Measurements from ENCODE around the gene GOLGA6A.
A peak's percentile ranks its signal among the peaks of the same experiment; 100 is the strongest.
"Not testable (repeated sequence)": the region's sequence is repeated elsewhere in the genome, so short reads cannot be mapped to it uniquely, and the experiment has no call there.

Gene GOLGA6A

DNA sequence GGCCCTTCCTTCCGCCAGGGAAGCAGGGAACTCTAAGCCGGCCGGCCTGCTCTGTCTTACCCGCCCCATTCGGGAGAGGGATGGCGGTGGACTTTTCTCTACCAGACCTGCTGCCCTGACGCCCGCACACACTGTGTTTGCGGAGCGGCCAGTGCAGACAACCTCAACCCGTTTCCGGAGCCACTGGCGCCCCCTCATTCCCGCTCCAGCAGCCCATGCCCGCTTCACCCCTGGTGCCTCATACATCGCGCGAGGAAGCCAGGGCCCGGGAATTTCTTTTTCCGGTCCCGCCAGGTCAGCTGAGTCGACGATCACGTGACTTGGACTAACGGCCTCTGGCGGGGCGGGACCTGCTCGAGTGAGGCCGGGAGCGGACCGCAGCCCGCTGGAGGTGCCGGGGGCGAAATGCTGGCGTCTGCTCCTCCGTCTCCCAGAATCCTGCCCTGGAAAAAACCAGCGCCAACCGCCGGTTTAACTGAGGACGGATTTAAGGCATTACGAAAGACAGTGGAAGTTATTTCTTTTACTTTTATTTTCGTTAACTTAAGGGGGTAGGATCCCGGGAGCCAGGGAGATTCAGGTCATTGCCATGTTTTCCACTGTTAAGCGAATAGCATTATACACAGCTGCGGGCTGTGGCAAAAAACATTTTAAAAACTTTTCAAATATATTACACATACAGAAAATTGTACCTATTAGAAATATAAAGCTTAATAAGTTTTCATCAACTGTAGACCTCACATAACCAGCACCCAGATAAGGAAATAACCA is 17.8 kb upstream of the GOLGA6A start:
- peak; percentile 72 for DNase-seq (ENCODE audit: low read depth)

DNA sequence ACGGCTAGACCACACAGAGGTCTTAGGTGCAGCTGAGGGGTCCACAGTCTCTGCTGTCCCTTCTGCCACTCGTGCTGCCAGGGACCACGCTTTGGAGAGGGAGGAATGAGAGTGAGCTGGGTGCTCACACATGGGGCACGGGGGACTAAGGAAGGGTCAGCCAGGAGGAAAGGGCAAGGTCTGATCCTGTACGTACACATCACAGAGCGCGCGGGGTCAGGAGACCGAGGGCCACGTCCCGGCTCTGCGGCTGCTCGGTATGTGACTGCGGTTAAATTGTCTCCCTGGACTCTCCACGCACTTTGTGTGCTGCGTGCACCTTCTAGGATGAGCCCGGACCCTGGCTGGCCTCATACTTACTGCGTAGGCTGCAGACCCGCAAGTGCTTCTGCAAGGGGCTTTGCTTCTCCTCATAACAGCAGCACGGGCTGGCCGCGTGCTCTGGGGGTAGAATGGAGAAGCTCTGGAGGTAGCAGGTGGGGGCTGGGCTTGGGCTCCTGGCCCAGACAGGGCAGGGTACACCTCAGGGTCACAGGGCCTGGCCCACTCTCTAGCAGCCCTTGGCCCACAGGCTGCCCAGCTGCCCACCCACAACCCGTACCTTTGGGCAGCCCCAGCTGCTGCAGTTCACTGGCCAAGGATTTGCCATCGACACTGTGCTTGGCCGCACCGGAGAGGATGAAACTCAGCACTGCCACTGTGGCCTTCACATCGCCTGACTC is 14.6 kb upstream of the GOLGA6A start:
- DNase-seq (ENCODE audit: low read depth), result not testable (repeated sequence)

- not testable (repeated sequence) for DNase-seq (ENCODE audit: low read depth)
Observed at GRCh38 chr15:74095610-74096009, 13.3 kb upstream of the GOLGA6A start.

DNA sequence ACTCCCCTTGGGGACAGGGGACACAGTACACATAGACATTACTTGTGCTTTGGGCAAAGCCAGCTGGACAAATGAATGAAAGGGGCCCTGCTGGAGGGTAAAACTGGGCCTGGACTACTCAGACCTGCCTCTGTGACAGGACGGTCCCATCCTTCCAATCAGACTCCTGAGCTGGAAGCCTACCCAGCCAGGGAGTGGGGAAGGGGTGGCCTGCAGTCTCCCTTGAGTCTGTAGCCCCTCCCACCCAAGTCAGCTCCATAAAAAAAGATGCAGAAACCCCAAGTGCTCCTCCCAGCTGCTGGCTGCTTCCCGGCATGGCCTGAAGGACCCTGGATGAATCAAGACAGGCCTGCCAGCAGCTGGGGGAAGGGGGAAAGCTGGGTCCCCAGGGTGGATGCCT is 12.2 kb upstream of the GOLGA6A start:
- not testable (repeated sequence) for DNase-seq (ENCODE audit: low read depth)

DNA sequence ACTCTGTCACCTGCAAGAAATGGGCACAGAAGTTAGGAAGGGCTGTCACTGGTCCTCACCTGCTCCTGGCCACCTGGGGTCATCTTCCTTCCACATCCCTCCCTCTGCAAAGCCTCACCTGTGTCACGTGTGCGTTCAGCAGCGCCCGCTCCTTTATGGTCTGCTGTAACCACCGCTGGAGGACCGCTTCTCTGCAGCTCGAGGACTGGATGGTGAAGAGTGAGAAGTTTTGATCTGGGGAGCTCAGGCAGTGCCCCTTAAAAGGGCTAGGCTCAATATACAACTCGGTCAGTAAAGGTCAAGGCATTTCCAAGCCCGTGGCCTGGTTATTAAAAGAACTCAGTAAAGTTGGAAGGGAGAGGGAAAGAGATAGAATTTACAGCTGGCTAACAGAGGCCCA is 6.6 kb downstream of the GOLGA6A start:
- not testable (repeated sequence) for DNase-seq (ENCODE audit: low read depth)

DNA sequence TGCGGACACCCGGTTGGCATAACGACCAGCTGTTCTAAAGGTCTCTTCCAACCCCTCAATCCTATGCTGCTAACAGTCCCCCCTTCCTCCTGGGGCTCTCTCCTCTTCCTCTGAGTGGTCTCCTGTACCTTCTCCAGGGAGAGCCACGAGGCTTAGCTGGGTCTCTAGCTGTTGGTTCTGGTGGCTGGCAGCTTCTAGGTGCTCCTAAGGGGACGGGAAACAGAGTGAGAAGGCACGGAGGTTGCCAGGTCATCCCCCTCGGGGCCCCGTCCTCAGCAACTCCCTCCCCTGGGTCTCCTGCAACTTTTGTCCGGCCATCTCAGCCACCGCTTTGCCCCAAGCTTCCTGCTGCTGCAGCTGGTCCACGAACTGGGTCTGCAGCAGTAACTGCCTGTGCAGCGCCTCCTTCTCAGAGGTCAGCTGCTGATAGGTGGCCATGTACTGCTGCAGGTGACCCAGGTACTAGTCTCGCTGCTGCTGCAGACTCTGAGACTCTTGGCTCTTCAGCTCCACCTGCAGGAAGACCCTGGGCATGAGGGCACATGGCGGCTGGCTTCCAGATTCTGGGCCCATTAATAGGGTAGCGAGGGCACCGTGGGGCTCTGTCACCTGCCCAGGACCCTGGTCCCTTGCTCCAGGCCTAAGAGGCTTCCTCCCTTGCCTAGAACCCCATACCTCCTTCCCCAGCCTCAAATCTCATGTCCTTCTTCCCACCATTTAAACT is 9.6 kb downstream of the GOLGA6A start:
- DNase-seq (ENCODE audit: low read depth), result not testable (repeated sequence)

GRCh38 chr15:74072132-74072531 is 10.2 kb downstream of the GOLGA6A start:
- DNase-seq (ENCODE audit: low read depth), result not testable (repeated sequence)

DNA sequence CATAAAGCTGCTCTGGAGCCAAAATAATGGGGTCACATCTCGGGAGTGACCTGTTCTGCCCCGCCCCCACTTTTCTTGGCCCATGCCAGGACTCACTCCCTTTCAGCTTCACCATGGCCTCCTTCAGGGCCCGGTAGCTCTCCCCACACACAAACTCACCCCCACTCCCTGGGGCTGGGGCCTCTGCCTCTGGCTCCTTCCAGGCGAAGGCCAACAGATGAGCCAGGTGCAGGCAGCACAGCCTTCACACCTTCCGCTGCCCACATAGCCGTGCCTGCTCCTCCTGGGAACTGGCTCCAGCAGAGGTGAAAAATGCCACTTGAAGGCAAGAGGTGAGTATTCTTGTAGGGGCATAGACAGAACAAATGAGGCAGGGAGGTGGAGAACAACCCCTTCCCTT is 10.7 kb downstream of the GOLGA6A start:
- DNase-seq (ENCODE audit: low read depth), result not testable (repeated sequence)

DNA sequence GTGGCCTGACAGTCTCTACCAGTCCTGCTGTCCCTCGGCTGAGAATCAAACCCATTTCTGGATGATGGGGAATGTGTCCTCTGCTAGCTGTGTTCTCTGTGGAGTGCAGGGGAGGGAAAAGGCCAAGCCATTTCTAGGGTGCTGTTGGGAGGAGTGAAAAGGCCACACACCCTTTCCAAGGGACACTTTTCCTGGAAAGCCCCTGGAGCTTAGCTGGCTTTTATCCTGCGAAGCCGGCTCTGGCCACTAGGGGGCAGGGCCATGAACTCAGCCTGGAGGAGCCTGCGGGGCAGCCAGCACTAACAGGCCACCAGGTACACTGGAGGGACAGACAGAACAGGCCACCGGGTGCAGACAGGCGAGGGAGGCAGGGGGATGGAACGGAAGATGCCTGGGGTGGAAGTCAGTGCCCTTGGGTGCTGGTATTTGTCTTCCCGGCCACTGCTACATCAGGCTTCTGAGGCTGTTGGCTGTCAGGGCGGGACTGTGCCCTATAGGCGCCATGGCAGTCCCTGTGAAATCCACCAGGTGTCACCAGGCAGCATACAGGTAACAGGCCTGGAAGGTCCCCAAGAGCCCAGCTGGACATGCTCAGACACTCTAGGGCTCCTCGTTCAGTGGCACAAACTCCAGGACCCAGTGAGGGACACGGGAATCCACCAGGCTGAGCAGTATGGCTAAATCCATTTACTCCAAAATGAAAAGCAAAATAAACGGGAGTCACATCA is 16.5 kb downstream of the GOLGA6A start:
- peak; percentile 38 for DNase-seq (ENCODE audit: low read depth)

DNA sequence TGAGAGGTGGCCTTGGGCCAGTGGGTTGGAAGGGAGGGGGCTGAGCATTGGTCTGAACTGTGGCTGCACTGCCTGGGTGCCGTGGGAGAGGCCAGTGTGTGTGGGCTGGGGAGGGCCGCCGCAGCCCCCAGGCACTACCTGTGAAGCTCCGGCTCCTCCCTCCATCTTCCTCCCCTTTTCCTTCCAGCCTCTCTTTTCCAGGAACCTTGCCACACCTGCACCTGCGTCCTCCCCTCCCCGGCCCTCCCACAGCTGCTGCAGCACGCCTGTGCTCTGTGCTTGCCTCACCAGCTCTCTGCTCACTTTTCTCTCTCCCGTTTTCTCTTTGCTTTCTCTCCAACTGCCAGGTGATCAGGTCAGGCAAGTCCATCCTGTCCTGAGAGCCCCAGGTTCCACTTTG is 17.5 kb downstream of the GOLGA6A start:
- not testable (repeated sequence) for DNase-seq (ENCODE audit: low read depth)

DNA sequence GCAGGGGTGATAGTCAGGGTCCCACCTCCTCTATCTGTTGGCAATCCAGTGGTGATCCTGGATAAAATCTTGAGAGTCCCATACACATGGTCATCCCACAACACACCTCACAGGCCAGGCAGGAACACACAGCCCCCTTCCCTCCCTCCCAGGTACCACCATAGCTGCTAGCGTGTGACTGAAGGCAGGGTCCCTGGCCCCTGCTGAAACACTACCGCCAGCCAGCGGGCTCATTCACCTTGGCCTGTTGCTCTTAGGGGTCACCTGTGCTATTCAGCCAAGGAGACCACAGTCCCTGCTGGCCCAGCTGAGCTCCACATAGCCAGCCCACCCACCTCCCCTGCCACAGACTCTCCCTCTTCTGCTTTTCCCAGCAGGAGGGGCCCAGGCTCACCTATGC is 18.2 kb downstream of the GOLGA6A start:
- DNase-seq (ENCODE audit: low read depth), result not testable (repeated sequence)

DNA sequence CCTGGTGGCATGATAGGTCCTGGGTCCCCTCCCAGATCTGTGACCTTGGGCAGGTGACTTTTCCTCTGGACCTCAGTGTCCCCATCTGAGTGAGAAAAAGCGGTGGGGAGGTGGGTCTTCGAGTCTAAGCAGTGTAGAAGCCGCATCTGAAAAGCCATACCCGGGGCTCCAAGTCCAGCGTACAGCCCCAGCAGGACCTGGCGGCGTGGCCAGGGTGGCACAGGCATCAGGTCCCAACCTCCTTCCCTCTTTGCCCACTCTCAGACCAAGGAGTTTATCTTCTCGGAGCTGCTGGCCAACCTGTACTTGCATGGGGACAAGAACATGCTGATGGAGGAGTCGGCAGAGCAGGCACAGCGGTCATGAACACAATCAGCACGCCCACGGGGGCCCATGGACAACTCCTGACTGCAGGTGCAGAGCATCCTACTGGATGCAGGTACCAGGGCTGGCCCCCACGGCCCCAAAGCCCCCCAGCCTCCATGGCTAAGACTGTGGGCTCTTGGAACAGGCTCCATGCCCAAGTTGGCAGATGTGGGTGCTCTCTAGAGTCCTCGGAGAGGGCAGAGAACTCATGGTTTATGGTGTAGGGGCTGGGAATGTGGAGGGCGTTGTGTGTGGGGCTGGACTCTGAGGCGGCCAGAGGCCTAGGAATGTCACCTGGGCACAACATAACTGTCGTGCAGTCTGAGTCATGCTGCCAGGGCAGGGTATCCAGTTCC is 18.8 kb downstream of the GOLGA6A start:
- DNase-seq (ENCODE audit: low read depth), result not testable (repeated sequence)

DNA sequence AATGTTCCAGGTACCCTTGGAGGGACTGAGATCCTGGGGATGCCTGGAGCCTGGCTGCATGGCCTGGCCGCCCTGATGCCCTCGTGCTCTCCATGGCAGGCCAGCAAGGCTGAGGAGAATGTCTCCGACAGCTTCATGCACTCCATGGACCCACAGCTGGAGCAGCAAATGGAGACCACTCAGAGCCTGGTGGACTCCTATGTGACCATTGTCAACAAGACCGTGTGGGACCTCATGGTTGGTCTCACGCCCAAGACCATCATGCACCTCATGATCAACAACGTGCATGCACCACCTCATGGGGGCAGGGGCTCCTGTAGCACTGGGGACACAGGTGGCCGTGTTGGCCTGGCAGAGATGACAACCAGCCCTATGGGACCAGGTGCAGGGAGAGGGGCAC is 19.7 kb downstream of the GOLGA6A start:
- DNase-seq (ENCODE audit: low read depth), result no peak

GRCh38 chr15:74062236-74062635 is 20.1 kb downstream of the GOLGA6A start:
- no peak for DNase-seq (ENCODE audit: low read depth)

DNA sequence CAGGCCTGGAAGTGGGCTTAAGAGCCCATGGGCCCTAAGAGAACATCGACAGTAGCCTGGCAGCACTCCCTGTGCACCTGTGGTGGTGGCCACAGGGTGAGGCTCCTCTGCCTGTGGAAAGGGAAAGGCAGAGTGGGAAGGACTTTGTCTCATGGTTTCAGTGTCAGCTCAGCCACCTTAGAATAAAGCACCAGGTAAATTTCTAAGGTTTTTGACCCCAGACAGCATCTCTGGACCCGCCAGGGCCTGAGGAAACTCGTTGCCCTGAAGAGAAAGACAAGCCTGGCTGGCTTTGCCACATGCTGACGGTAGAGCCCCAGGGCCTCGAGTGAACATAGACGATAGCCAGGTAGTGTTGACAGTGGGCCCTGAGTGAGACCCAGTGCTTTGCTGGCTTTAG is 22.1 kb downstream of the GOLGA6A start:
- no peak for DNase-seq (ENCODE audit: low read depth)

DNA sequence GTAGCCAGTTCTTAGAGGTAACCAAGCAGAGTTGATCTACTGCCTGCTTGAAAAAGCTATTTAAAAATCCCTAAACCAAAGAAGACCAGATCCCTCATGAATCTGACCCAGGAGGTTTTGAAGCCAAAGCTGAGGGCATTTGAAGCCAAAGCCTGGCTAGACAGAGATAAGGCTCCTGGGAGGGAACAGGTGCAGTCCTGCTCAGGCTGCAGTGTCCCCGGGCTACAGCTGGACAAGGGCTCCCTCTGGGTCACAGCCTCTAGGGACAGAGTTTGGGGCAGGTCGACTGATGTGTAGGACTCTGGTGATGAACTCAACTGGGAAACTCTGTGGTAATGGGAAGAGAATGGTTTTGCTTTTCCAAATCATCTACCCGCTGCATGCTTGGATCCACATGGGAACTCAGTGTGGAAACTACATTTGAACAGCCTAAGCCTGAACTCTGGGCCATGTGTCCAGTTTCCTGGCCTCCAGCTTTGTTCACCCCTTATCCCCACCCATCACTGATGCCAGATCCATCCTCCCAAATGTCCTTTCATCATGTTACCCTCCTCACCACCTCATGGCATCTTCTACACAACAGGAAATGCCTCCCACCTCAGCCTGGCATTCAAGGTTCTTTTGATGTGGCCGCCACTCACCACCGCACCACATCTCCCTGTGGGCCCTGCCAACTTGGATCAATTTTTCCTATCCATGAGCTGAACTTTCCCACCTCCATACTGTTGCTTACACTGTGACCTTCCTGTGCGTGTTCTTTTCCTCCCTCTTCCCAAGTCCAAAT is 23.1 kb downstream of the GOLGA6A start:
- DNase-seq (ENCODE audit: low read depth), result not testable (repeated sequence)

- DNase-seq (ENCODE audit: low read depth), result not testable (repeated sequence)
Observed at GRCh38 chr15:74056330-74056729, 26.0 kb downstream of the GOLGA6A start.

GRCh38 chr15:74055804-74056203 is 26.5 kb downstream of the GOLGA6A start:
- no peak for DNase-seq (ENCODE audit: low read depth)

DNA sequence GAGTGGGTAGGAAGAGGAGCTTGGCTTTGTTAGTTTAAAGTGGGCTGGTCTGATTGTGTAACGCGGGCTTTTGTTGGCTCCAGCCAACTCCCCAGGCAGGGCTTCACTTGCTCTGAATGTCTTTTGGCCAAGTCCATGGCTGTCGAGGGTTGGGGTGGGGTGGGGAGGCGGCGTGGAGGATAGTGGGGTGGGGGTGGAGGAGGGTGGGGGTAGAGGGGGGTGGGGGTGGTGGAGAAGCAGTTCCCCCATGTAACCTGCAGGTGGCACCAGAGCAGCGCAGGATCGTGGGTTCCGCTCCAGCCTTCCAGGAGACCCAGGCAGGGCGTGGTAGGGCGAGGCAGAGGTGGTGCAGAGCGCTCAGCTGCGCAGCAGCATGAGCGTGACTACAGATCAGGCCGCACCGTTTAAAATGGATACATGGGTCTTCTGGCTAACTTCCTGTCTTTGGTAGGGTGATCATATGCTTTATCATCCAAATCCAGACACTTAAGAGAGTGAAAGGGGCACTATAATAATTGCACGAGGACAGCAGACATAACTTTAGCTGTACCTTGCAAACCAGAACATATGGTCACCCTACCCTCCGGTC is 28.3 kb downstream of the GOLGA6A start:
- DNase-seq (ENCODE audit: low read depth), result peak; percentile 46

- DNase-seq (ENCODE audit: low read depth), result no peak
Observed at GRCh38 chr15:74053517-74053916, 28.8 kb downstream of the GOLGA6A start.
